ENCODE results near the gene ENPP3. TPM values are rescaled to one million over a fixed set of nuclear protein-coding genes. Genes with fewer than 3 reads are reported as not detected.

The ENPP3 gene
- total RNA-seq, 2 experiments from 2014 or later: 1.3 to 2.3 TPM

GRCh38 chr6:131779304-131779703 is 142.2 kb downstream of the ENPP3 start:
- intact Hi-C loops (cut with micrococcal nuclease; ENCODE audit: unreplicated experiment): no loop called here
- Histone ChIP-seq H2AFZ (ENCODE audit: low read length) (no peak overlapping the region), H3K4me1 (ENCODE audit: insufficient read depth, low read length, poor library complexity, severe bottlenecking) (no peaks in the 10 kb centered on the region), H3K4me3 (ENCODE audit: low read depth, low read length, poor library complexity, severe bottlenecking) (no peak overlapping the region), H3K9me2 (ENCODE audit: insufficient read depth, low read length) (no peaks in the 10 kb centered on the region), H4K20me1 (ENCODE audit: insufficient read depth, low read length) (no peaks in the 10 kb centered on the region), H3K27ac (ENCODE audit: low read depth, low read length, poor library complexity, severe bottlenecking) (no peak overlapping the region), H3K4me2 (ENCODE audit: low read length) (no peak overlapping the region), H3K9me3 (ENCODE audit: low read length) (no peaks in the 10 kb centered on the region), H3K36me3 (ENCODE audit: insufficient read depth, low read length) (no peaks in the 10 kb centered on the region), H3K79me2 (ENCODE audit: insufficient read depth, low read depth, low read length) (no peaks in the 10 kb centered on the region)
- no TSS peak for BruUV-seq (replicated peaks)
- DNase-seq (ENCODE audit: low spot score): no peak
- ChIA-PET CTCF (ENCODE audit: unreplicated experiment) (no interaction called here), POLR2A (interaction anchor here (0.7 kb wide), 1 partner anchor 57 kb away, joined by 3 read pairs; no protein-coding TSS in a partner anchor)
- TF ChIP-seq EZH2phosphoT487 (IDR thresholded peaks at IDR 0.05; ENCODE audit: borderline replicate concordance, low read depth, low read length) (no peak), CTCF (conservative IDR thresholded peaks at IDR 0.05; ENCODE audit: low read length) (no peak)

GRCh38 chr6:131780600-131780999 is 143.5 kb downstream of the ENPP3 start:
- H3K27ac ChIP-seq (ENCODE audit: low read depth, low read length, poor library complexity, severe bottlenecking): no peak overlapping the region
- H3K9me3 ChIP-seq (ENCODE audit: low read length): no peaks in the 10 kb centered on the region
- H3K4me3 ChIP-seq (ENCODE audit: low read depth, low read length, poor library complexity, severe bottlenecking): no peak overlapping the region
- no peaks in the 10 kb centered on the region for H3K79me2 ChIP-seq (ENCODE audit: insufficient read depth, low read depth, low read length)
- H3K36me3 ChIP-seq (ENCODE audit: insufficient read depth, low read length): no peaks in the 10 kb centered on the region
- H2AFZ ChIP-seq (ENCODE audit: low read length): no peak overlapping the region
- intact Hi-C loops (cut with micrococcal nuclease; ENCODE audit: unreplicated experiment): no loop called here
- no peak for DNase-seq (ENCODE audit: low spot score)
- no TSS peak for BruUV-seq (replicated peaks)
- ChIA-PET POLR2A (no interaction called here), CTCF (ENCODE audit: unreplicated experiment) (no interaction called here)
- H3K4me2 ChIP-seq (ENCODE audit: low read length): no peak overlapping the region
- no peaks in the 10 kb centered on the region for H4K20me1 ChIP-seq (ENCODE audit: insufficient read depth, low read length)
- H3K9me2 ChIP-seq (ENCODE audit: insufficient read depth, low read length): no peaks in the 10 kb centered on the region
- no peaks in the 10 kb centered on the region for H3K4me1 ChIP-seq (ENCODE audit: insufficient read depth, low read length, poor library complexity, severe bottlenecking)
- TF ChIP-seq CTCF (conservative IDR thresholded peaks at IDR 0.05; ENCODE audit: low read length): no peak
- no peak for TF ChIP-seq EZH2phosphoT487 (IDR thresholded peaks at IDR 0.05; ENCODE audit: borderline replicate concordance, low read depth, low read length)

GRCh38 chr6:131781687-131782086 is 144.6 kb downstream of the ENPP3 start:
- no peak overlapping the region for H3K4me2 ChIP-seq (ENCODE audit: low read length)
- no peaks in the 10 kb centered on the region for H4K20me1 ChIP-seq (ENCODE audit: insufficient read depth, low read length)
- H3K4me1 ChIP-seq (ENCODE audit: insufficient read depth, low read length, poor library complexity, severe bottlenecking): no peaks in the 10 kb centered on the region
- no peak overlapping the region for H2AFZ ChIP-seq (ENCODE audit: low read length)
- TF ChIP-seq EZH2phosphoT487 (IDR thresholded peaks at IDR 0.05; ENCODE audit: borderline replicate concordance, low read depth, low read length) (no peak), CTCF (conservative IDR thresholded peaks at IDR 0.05; ENCODE audit: low read length) (no peak)
- no peak for DNase-seq (ENCODE audit: low spot score)
- no TSS peak for BruUV-seq (replicated peaks)
- H3K27ac ChIP-seq (ENCODE audit: low read depth, low read length, poor library complexity, severe bottlenecking): no peak overlapping the region
- POLR2A ChIA-PET: interaction anchor here (0.9 to 1.0 kb wide), 2 partner anchors 9 to 10 kb away, joined by 3 read pairs; no protein-coding TSS in a partner anchor
- no peaks in the 10 kb centered on the region for H3K79me2 ChIP-seq (ENCODE audit: insufficient read depth, low read depth, low read length)
- CTCF ChIA-PET (ENCODE audit: unreplicated experiment): no interaction called here
- intact Hi-C loops (cut with micrococcal nuclease; ENCODE audit: unreplicated experiment): no loop called here
- no peaks in the 10 kb centered on the region for H3K36me3 ChIP-seq (ENCODE audit: insufficient read depth, low read length)
- H3K4me3 ChIP-seq (ENCODE audit: low read depth, low read length, poor library complexity, severe bottlenecking): no peak overlapping the region
- H3K9me3 ChIP-seq (ENCODE audit: low read length): no peaks in the 10 kb centered on the region
- no peaks in the 10 kb centered on the region for H3K9me2 ChIP-seq (ENCODE audit: insufficient read depth, low read length)

Measured in OCI-LY7 (cell line).